ENCODE data around the gene CACNB2.

- TF ChIP-seq, protein P1, sequence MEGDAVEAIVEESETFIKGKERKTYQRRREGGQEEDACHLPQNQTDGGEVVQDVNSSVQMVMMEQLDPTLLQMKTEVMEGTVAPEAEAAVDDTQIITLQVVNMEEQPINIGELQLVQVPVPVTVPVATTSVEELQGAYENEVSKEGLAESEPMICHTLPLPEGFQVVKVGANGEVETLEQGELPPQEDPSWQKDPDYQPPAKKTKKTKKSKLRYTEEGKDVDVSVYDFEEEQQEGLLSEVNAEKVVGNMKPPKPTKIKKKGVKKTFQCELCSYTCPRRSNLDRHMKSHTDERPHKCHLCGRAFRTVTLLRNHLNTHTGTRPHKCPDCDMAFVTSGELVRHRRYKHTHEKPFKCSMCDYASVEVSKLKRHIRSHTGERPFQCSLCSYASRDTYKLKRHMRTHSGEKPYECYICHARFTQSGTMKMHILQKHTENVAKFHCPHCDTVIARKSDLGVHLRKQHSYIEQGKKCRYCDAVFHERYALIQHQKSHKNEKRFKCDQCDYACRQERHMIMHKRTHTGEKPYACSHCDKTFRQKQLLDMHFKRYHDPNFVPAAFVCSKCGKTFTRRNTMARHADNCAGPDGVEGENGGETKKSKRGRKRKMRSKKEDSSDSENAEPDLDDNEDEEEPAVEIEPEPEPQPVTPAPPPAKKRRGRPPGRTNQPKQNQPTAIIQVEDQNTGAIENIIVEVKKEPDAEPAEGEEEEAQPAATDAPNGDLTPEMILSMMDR (IDR thresholded peaks at IDR 0.05), result no peak
- no peak for TF ChIP-seq EZH2 (IDR thresholded peaks at IDR 0.05)
Measured at GRCh38 chr10:18501629-18502028, 361.4 kb downstream of the CACNB2 start.

Data from neural progenitor cell (in vitro differentiated cells).